A549 treated with ZK216348 at 1 μM for 4 hours (cell line): ENCODE results near the gene CGB1. TPM values are rescaled to one million over a fixed set of nuclear protein-coding genes. Genes with fewer than 3 reads are reported as not detected.

Experiments
- total RNA-seq: library from RNA; stranded (reverse); fragments of 200-300 nt; extraction: Qiagen RNA extraction; gene quantifications from 5 replicates; pipeline ENCODE4 v1.2.3, GENCODE V29; 2022; ENCODE audit warnings: low read depth

CGB1 gene
- total RNA-seq = not detected in 5 replicates

GRCh38 chr19:49036815-49037214 is at the start of gene CGB1:
CGB1 (minus strand) TSS chr19:49036895; CDS start chr19:49036711, 184 bp downstream.

GRCh38 chr19:49085020-49085867 is 48.5 kb upstream of the CGB1 start, which contains the start of gene SNRNP70:
SNRNP70 (plus strand) TSS chr19:49085451; CDS start chr19:49086415, 964 bp downstream.

DNA sequence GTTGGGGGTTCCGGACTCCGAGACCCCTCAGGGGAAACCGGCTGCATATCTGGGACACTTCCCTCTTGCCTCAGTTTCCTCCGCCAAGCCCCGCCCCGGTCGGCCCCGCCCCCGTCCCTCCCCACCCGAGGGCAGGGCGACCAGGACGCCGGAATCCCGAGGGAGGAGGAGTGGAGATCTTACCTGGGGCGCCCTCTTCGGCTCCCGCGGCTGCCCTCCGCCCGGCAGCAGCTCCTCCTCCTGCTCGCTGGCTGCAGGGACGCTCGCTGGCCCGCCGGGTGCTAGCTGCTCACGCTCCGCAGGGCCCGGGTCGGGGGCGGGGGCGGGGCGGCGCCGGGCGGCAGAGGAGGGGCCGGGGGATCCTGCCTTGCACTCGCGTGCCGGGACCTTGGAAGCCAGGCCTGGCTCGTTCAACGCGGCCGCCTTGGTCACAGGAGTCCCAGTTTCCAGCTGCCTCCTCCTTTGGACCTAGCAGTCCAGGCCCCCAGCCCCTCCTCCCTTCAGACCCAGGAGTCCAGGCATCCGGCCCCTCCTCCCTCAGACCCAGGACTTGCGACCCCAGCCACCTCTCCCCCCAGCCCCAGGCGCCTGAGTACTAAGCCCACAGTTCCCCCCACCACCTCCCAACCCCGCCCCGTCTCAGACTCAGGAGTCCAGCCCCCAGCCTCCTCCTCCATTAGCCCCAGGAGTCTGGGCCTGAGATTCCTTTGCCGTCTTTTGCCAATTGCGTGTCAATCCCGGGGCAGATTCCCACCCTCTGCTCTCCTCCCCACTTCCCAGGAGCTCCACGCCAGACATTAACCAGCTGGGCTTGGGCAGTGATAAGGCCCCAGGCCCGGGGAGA is 28.3 kb upstream of the CGB1 start, which contains the start of gene NTF4:
Gene NTF4, minus strand, starts transcription at position 51 of the 844 bp plus-strand sequence. CDS start 2,821 bp downstream, outside the sequence.

DNA sequence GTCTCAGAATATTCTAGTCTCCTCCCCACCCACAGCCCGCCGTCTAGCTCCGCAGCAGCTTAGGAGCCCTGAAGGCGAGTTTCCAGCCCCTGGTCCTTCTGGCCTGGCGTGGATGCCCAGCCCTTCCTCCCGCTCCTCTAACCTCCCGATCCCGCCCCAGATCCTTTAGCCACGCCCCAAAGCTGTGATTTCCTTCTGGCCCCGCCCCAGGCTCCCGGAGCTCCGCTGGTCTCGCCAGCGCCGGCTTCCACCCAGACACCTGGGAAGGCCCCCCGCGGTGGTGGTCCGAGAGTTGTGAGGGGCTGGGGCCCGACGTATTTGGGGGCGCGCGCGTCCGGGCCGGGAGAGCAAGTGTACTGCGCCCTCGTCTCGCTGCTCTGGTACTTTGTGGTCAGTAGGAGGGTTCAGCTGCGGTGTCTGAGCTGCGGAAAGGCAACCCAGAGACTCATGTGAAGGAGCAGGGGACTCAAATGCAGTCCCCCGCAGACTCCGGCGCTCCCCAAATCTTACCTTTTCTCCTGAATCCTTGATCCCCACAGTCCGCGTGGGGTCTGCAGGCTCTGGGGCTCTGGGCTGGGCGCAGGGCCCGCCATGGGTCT is 21.0 kb upstream of the CGB1 start, which contains the start of gene CGB7:
Gene CGB7, minus strand, starts transcription at position 114 of the 599 bp plus-strand sequence. CDS start 2,374 bp downstream, outside the sequence.

DNA sequence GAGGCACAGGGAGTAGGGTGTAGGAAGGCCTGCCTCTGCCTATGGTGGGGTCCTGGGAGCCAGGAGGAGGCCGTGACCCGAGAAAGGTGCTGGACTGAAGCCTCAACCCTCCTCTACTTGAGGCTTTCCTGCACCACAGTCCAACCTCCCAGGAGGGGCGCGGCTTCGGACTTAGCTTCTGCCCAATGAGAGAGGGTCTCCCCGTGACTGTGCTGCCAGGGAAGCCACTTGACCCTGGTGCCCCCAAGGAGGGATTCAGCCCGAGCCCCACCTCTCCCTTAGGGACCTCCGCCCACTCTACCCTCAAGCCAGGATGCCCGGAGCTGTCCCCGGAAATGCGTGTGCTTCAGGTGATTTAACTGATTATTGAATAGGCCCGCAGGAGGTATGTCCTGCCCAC is 12.3 kb upstream of the CGB1 start, which contains the start of gene CGB8:
Gene CGB8, minus strand, starts transcription at position 101 of the 400 bp plus-strand sequence. CDS start 372 bp downstream, outside the sequence.

DNA sequence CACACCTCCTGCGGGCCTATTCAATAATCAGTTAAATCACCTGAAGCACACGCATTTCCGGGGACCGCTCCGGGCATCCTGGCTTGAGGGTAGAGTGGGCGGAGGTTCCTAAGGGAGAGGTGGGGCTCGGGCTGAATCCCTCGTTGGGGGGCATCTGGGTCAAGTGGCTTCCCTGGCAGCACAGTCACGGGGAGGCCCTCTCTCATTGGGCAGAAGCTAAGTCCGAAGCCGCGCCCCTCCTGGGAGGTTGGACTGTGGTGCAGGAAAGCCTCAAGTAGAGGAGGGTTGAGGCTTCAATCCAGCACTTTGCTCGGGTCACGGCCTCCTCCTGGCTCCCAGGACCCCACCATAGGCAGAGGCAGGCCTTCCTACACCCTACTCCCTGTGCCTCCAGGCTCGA is 6.9 kb upstream of the CGB1 start, which contains the start of gene CGB5:
Gene CGB5, plus strand, starts transcription at position 301 of the 400 bp plus-strand sequence. CDS start 362 bp downstream, outside the sequence.

GRCh38 chr19:49031642-49032301 is 4.9 kb downstream of the CGB1 start, which contains the start of gene CGB2:
CGB2 (plus strand) TSS chr19:49031890; CDS start chr19:49032096, 206 bp downstream.

GRCh38 chr19:49024233-49024632 is 12.5 kb downstream of the CGB1 start, which contains the start of gene CGB3:
CGB3 (minus strand) TSS chr19:49024333; CDS start chr19:49023971, 362 bp downstream.

GRCh38 chr19:49017041-49017665 is 19.5 kb downstream of the CGB1 start, which contains the start of gene LHB:
LHB (minus strand) TSS chr19:49017091; CDS start chr19:49017081, 10 bp downstream.

GRCh38 chr19:48993175-48994034 is 43.3 kb downstream of the CGB1 start, which contains the start of the genes GYS1 and RUVBL2:
GYS1 (minus strand) TSS chr19:48993309; CDS start chr19:48993112, 197 bp downstream.
RUVBL2 (plus strand) TSS chr19:48993887; CDS start chr19:48993912, 25 bp downstream.

Other genes with a start within 250 kb of the CGB1 start
- 41.4 to 63.3 TPM (median 59.5 TPM) in 5 replicates for gene BCAT2, start 225.9 kb downstream of the CGB1 start, total RNA-seq
- 9.4 to 15.3 TPM (median 14.5 TPM) in 5 replicates for gene HSD17B14, start 200.4 kb downstream of the CGB1 start, total RNA-seq
- gene PLEKHA4, start 168.3 kb downstream of the CGB1 start, total RNA-seq = 1.1 to 3.0 TPM (median 2.2 TPM) in 5 replicates
- gene PPP1R15A, start 164.5 kb downstream of the CGB1 start, total RNA-seq = 80.7 to 142 TPM (median 101 TPM) in 5 replicates
- not detected in 5 replicates for gene TULP2, start 138.2 kb downstream of the CGB1 start, total RNA-seq
- gene NUCB1, start 136.6 kb downstream of the CGB1 start, total RNA-seq = 139 to 223 TPM (median 212 TPM) in 5 replicates
- gene DHDH, start 103.2 kb downstream of the CGB1 start, total RNA-seq = 1.0 to 2.3 TPM (median 1.9 TPM) in 5 replicates
- 231 to 402 TPM (median 354 TPM) in 5 replicates for gene BAX, start 82.0 kb downstream of the CGB1 start, total RNA-seq
- gene FTL, start 71.6 kb downstream of the CGB1 start, total RNA-seq = 16,893 to 25,075 TPM (median 18,830 TPM) in 5 replicates
- 12.8 to 22.1 TPM (median 20.3 TPM) in 5 replicates for gene GYS1, start 43.6 kb downstream of the CGB1 start, total RNA-seq
- 194 to 265 TPM (median 241 TPM) in 5 replicates for gene RUVBL2, start 43.0 kb downstream of the CGB1 start, total RNA-seq
- not detected in 5 replicates for gene LHB, start 19.8 kb downstream of the CGB1 start, total RNA-seq
- not detected in 5 replicates for gene CGB3, start 12.6 kb downstream of the CGB1 start, total RNA-seq
- gene CGB2, start 5.0 kb downstream of the CGB1 start, total RNA-seq = 0.41 to 0.94 TPM in 2 of 5 replicates, not detected in the others
- gene CGB5, start 7.0 kb upstream of the CGB1 start, total RNA-seq = 0.39 to 0.84 TPM (median 0.75 TPM) in 5 replicates
- 2.1 to 4.2 TPM (median 3.0 TPM) in 5 replicates for gene CGB8, start 12.2 kb upstream of the CGB1 start, total RNA-seq
- 0.24 to 1.1 TPM (median 0.62 TPM) in 5 replicates for gene CGB7, start 20.9 kb upstream of the CGB1 start, total RNA-seq
- 0.27 to 0.78 TPM (median 0.65 TPM) in 5 replicates for gene NTF4, start 27.9 kb upstream of the CGB1 start, total RNA-seq
- gene KCNA7, start 35.8 kb upstream of the CGB1 start, total RNA-seq = not detected in 5 replicates
- 263 to 401 TPM (median 360 TPM) in 5 replicates for gene SNRNP70, start 48.6 kb upstream of the CGB1 start, total RNA-seq
- gene LIN7B, start 77.5 kb upstream of the CGB1 start, total RNA-seq = 3.3 to 9.4 TPM (median 6.7 TPM) in 5 replicates
- gene C19orf73, start 82.2 kb upstream of the CGB1 start, total RNA-seq = 0.70 to 2.4 TPM (median 1.8 TPM) in 5 replicates
- gene PPFIA3, start 82.6 kb upstream of the CGB1 start, total RNA-seq = 5.7 to 9.5 TPM (median 8.6 TPM) in 5 replicates
- 0.19 TPM in 1 of 5 replicates, not detected in the others for gene HRC, start 118.5 kb upstream of the CGB1 start, total RNA-seq
- gene TRPM4, start 120.9 kb upstream of the CGB1 start, total RNA-seq = 5.5 to 10.6 TPM (median 9.5 TPM) in 5 replicates